Mucosa of descending colon (tissue), 3 donors: Measurements from ENCODE around the gene VOPP1. TPM values are rescaled to one million over a fixed set of nuclear protein-coding genes. Genes with fewer than 3 reads are reported as not detected.

Experiments used
- ATAC-seq: fragments of 200-7000 bp; cut with Tn5 transposase; one replicate; pipeline ENCODE4 v1.9.1; 2020; ENCODE audit warnings: mild to moderate bottlenecking, moderate library complexity
- DNase-seq, 3 donors: peaks; one replicate each; pipeline ENCODE4 v3.0.0-alpha.2; 2020
- H3K36me3 ChIP-seq: fragments of 200-600 bp; one replicate; pipeline ENCODE4 v1.8.0; 2021; ENCODE audit warnings: low read depth, mild to moderate bottlenecking
- H3K4me1 ChIP-seq: fragments of 200-600 bp; one replicate; pipeline ENCODE4 v1.8.0; 2021; ENCODE audit warnings: low read depth, mild to moderate bottlenecking
- H3K4me3 ChIP-seq: fragments of 200-600 bp; one replicate; pipeline ENCODE4 v1.8.0; 2021; ENCODE audit warnings: mild to moderate bottlenecking
- H3K9me3 ChIP-seq: fragments of 200-600 bp; one replicate; pipeline ENCODE4 v1.8.0; 2021; ENCODE audit warnings: mild to moderate bottlenecking
- CTCF ChIP-seq: fragments of 200-600 bp; IDR thresholded peaks from one replicate; pipeline ENCODE4 v1.8.0; 2022; ENCODE audit warnings: antibody characterized with exemption, mild to moderate bottlenecking
- intact Hi-C, 2 donors: fragments of 100-400 bp; cut with DNase I in 1 of 2; cut with micrococcal nuclease in 1 of 2; formaldehyde crosslinking; loops; one replicate each; pipeline versions ENCODE4 v1.11.0 to v1.11.1; 2022; cut with DNase I, micrococcal nuclease
- total RNA-seq, 3 donors: library from RNA; stranded (reverse); fragmentation: NEBNext Ultra II Directional in 2 of 3; extraction: Animal tissue kit (Norgen Biotek cat#: 25700) in 2 of 3; gene quantifications; one replicate each; pipeline versions ENCODE4 v1.2.1 to v1.2.4, GENCODE V29; 2021 to 2023
- donor health status: DM: no; HTN: no; CAD: no; lungs with moderate emphysema.
- donor health status: DM: no; HTN: no; CAD: no.
- donor health status: DM: no; HTN: yes; CAD: no.

VOPP1 gene
- total RNA-seq, 3 donors from 2014 or later = 57.8 to 83.5 (median 75.2) TPM

GRCh38 chr7:55478700-55479099 lies 93.6 kb downstream of the VOPP1 start:
- DNase-seq = no peak
- intact Hi-C loops = no loop called here
- TF ChIP-seq CTCF = no peak
- no peak overlapping the region for H3K4me3 ChIP-seq
- H3K36me3 ChIP-seq = no peaks in the 10 kb centered on the region
- no peak for ATAC-seq
- H3K4me1 ChIP-seq = no peaks in the 10 kb centered on the region
- no peaks in the 10 kb centered on the region for H3K9me3 ChIP-seq

GRCh38 chr7:55477781-55478374 lies 94.4 kb downstream of the VOPP1 start:
- H3K4me3 ChIP-seq = no peak overlapping the region
- H3K9me3 ChIP-seq = no peaks in the 10 kb centered on the region
- no peak for TF ChIP-seq CTCF
- DNase-seq (no peak), ATAC-seq (no peak)
- no peaks in the 10 kb centered on the region for H3K4me1 ChIP-seq
- no peaks in the 10 kb centered on the region for H3K36me3 ChIP-seq
- intact Hi-C loops = no loop called here

- DNase-seq (no peak), ATAC-seq (no peak)
- no peaks in the 10 kb centered on the region for H3K36me3 ChIP-seq
- H3K4me3 ChIP-seq = no peak overlapping the region
- intact Hi-C loops = no loop called here
- H3K9me3 ChIP-seq = no peaks in the 10 kb centered on the region
- no peak for TF ChIP-seq CTCF
- no peaks in the 10 kb centered on the region for H3K4me1 ChIP-seq
Measured at GRCh38 chr7:55476852-55477780, 95.2 kb downstream of the VOPP1 start.

- DNase-seq (no peak), ATAC-seq (no peak)
- intact Hi-C loops = no loop called here
- no peaks in the 10 kb centered on the region for H3K36me3 ChIP-seq
- no peaks in the 10 kb centered on the region for H3K9me3 ChIP-seq
- no peak overlapping the region for H3K4me3 ChIP-seq
- no peak for TF ChIP-seq CTCF
- H3K4me1 ChIP-seq = no peaks in the 10 kb centered on the region
Measured at GRCh38 chr7:55475855-55476803, 96.2 kb downstream of the VOPP1 start.
